ENCODE results near the gene TMEM135. TPM values are rescaled to one million over a fixed set of nuclear protein-coding genes. Genes with fewer than 3 reads are reported as not detected.
A peak's percentile ranks its signal among the peaks of the same experiment; 100 is the strongest.
"Not testable (repeated sequence)": the region's sequence is repeated elsewhere in the genome, so short reads cannot be mapped to it uniquely, and the experiment has no call there.

The TMEM135 gene
- total RNA-seq, 1 donor from 2014 or later: 46.4 TPM

- Mint-ChIP-seq H3K9me3 (peaks cover 40% of the 10 kb centered on the region), H3K27ac (no peak overlapping the region), H3K4me1 (no peaks in the 10 kb centered on the region), H3K4me3 (no peak overlapping the region), H3K36me3 (peaks cover 47% of the 10 kb centered on the region), H3K27me3 (ENCODE audit: insufficient read depth, low read depth) (no peaks in the 10 kb centered on the region)
- no peaks in the 10 kb centered on the region for H3K9me3 ChIP-seq (ENCODE audit: low read depth)
- H3K4me2 ChIP-seq: no peak overlapping the region
- no peak for DNase-seq (ENCODE audit: low spot score)
- no peak overlapping the region for H3K9ac ChIP-seq
- no peak overlapping the region for H3K27ac ChIP-seq
- no peak overlapping the region for H2AFZ ChIP-seq (replicated peaks)
- H3K4me1 ChIP-seq: no peaks in the 10 kb centered on the region
- H3K27me3 ChIP-seq: no peaks in the 10 kb centered on the region
- peaks cover 2% of the 10 kb centered on the region for H3F3A ChIP-seq (ENCODE audit: low read depth)
- H4K20me1 ChIP-seq (ENCODE audit: low read depth): no peaks in the 10 kb centered on the region
- H3K36me3 ChIP-seq: peaks cover 5% of the 10 kb centered on the region
- no peak for TF ChIP-seq EZH2 (IDR thresholded peaks at IDR 0.05)
- TF ChIP-seq EZH2phosphoT487 (IDR thresholded peaks at IDR 0.05): no peak
- H3K79me2 ChIP-seq (ENCODE audit: low read depth): no peaks in the 10 kb centered on the region
- no peak overlapping the region for H3K4me3 ChIP-seq
These were observed 54.4 kb downstream of the TMEM135 start for GRCh38 chr11:87092159-87092558.

GRCh38 chr11:87092567-87092966, 54.8 kb downstream of the TMEM135 start:
- DNase-seq (ENCODE audit: low spot score): no peak
- peaks cover 44% of the 10 kb centered on the region for H3K36me3 Mint-ChIP-seq
- H3K4me2 ChIP-seq: no peak overlapping the region
- H3K27ac ChIP-seq: no peak overlapping the region
- no peak overlapping the region for H3K4me3 ChIP-seq
- H3K4me3 Mint-ChIP-seq: no peak overlapping the region
- no peaks in the 10 kb centered on the region for H3K4me1 Mint-ChIP-seq
- no peaks in the 10 kb centered on the region for H3K79me2 ChIP-seq (ENCODE audit: low read depth)
- peaks cover 5% of the 10 kb centered on the region for H3K36me3 ChIP-seq
- no peaks in the 10 kb centered on the region for H3K27me3 ChIP-seq
- no peaks in the 10 kb centered on the region for H3K9me3 ChIP-seq (ENCODE audit: low read depth)
- peaks cover 6% of the 10 kb centered on the region for H3F3A ChIP-seq (ENCODE audit: low read depth)
- H3K27me3 Mint-ChIP-seq (ENCODE audit: insufficient read depth, low read depth): no peaks in the 10 kb centered on the region
- H3K4me1 ChIP-seq: no peaks in the 10 kb centered on the region
- no peaks in the 10 kb centered on the region for H4K20me1 ChIP-seq (ENCODE audit: low read depth)
- no peak overlapping the region for H2AFZ ChIP-seq (replicated peaks)
- H3K27ac Mint-ChIP-seq: no peak overlapping the region
- no peak for TF ChIP-seq EZH2 (IDR thresholded peaks at IDR 0.05)
- no peak for TF ChIP-seq EZH2phosphoT487 (IDR thresholded peaks at IDR 0.05)
- peaks cover 36% of the 10 kb centered on the region for H3K9me3 Mint-ChIP-seq
- no peak overlapping the region for H3K9ac ChIP-seq

- H4K20me1 ChIP-seq (ENCODE audit: low read depth): no peaks in the 10 kb centered on the region
- Mint-ChIP-seq H3K4me3 (no peak overlapping the region), H3K4me1 (no peaks in the 10 kb centered on the region), H3K27me3 (ENCODE audit: insufficient read depth, low read depth) (no peaks in the 10 kb centered on the region), H3K27ac (no peak overlapping the region), H3K9me3 (peaks cover 22% of the 10 kb centered on the region), H3K36me3 (peaks cover 40% of the 10 kb centered on the region)
- H3K4me2 ChIP-seq: no peak overlapping the region
- H2AFZ ChIP-seq (replicated peaks): no peak overlapping the region
- H3K36me3 ChIP-seq: peaks cover 5% of the 10 kb centered on the region
- peak; percentile 62 for DNase-seq (ENCODE audit: low spot score)
- H3K9ac ChIP-seq: no peak overlapping the region
- TF ChIP-seq EZH2phosphoT487 (IDR thresholded peaks at IDR 0.05): no peak
- peak; percentile 72 for TF ChIP-seq CTCF (IDR thresholded peaks at IDR 0.05)
- H3K4me3 ChIP-seq: no peak overlapping the region
- no peaks in the 10 kb centered on the region for H3K4me1 ChIP-seq
- H3K79me2 ChIP-seq (ENCODE audit: low read depth): no peaks in the 10 kb centered on the region
- no peaks in the 10 kb centered on the region for H3K9me3 ChIP-seq (ENCODE audit: low read depth)
- peaks cover 8% of the 10 kb centered on the region for H3F3A ChIP-seq (ENCODE audit: low read depth)
- no peak overlapping the region for H3K27ac ChIP-seq
- H3K27me3 ChIP-seq: no peaks in the 10 kb centered on the region
These were observed 59.8 kb downstream of the TMEM135 start for GRCh38 chr11:87097582-87097981.

- peaks cover 33% of the 10 kb centered on the region for H3K36me3 Mint-ChIP-seq
- no peak for DNase-seq (ENCODE audit: low spot score)
These were observed 64.3 kb downstream of the TMEM135 start for GRCh38 chr11:87101956-87102580.

GRCh38 chr11:87105826-87106225, 68.1 kb downstream of the TMEM135 start:
- not testable (repeated sequence) for H3K9me3 ChIP-seq (ENCODE audit: low read depth); H3K4me2 ChIP-seq; H4K20me1 ChIP-seq (ENCODE audit: low read depth); H3K4me1 ChIP-seq; H3K9ac ChIP-seq; H2AFZ ChIP-seq (replicated peaks); H3K27me3 Mint-ChIP-seq (ENCODE audit: insufficient read depth, low read depth); H3F3A ChIP-seq (ENCODE audit: low read depth); H3K27ac ChIP-seq; H3K27ac Mint-ChIP-seq; DNase-seq (ENCODE audit: low spot score); H3K27me3 ChIP-seq; H3K4me1 Mint-ChIP-seq; H3K36me3 ChIP-seq; H3K4me3 Mint-ChIP-seq; H3K4me3 ChIP-seq
- H3K9me3 Mint-ChIP-seq: peaks cover 14% of the 10 kb centered on the region
- H3K36me3 Mint-ChIP-seq: peaks cover 22% of the 10 kb centered on the region
- H3K79me2 ChIP-seq (ENCODE audit: low read depth): peaks cover 11% of the 10 kb centered on the region

More at GRCh38 chr11:87101956-87102580, 64.3 kb downstream of the TMEM135 start:
- TF ChIP-seq CTCF (IDR thresholded peaks at IDR 0.05) (no peak), EZH2phosphoT487 (IDR thresholded peaks at IDR 0.05) (no peak), EZH2 (IDR thresholded peaks at IDR 0.05) (no peak)
- peaks cover 7% of the 10 kb centered on the region for H3K79me2 ChIP-seq (ENCODE audit: low read depth)
- peaks cover 7% of the 10 kb centered on the region for H3F3A ChIP-seq (ENCODE audit: low read depth)
- no peak overlapping the region for H3K9ac ChIP-seq
- H3K4me3 ChIP-seq: no peak overlapping the region
- no peaks in the 10 kb centered on the region for H4K20me1 ChIP-seq (ENCODE audit: low read depth)
- no peaks in the 10 kb centered on the region for H3K36me3 ChIP-seq
- no peak overlapping the region for H3K27ac Mint-ChIP-seq
- H2AFZ ChIP-seq (replicated peaks): no peak overlapping the region
- no peak overlapping the region for H3K27ac ChIP-seq
- H3K27me3 ChIP-seq: no peaks in the 10 kb centered on the region
- no peaks in the 10 kb centered on the region for H3K9me3 ChIP-seq (ENCODE audit: low read depth)
- peaks cover 4% of the 10 kb centered on the region for H3K27me3 Mint-ChIP-seq (ENCODE audit: insufficient read depth, low read depth)
- peaks cover 15% of the 10 kb centered on the region for H3K9me3 Mint-ChIP-seq
- H3K4me1 ChIP-seq: no peaks in the 10 kb centered on the region
- H3K4me2 ChIP-seq: no peak overlapping the region
- H3K4me3 Mint-ChIP-seq: no peak overlapping the region
- no peaks in the 10 kb centered on the region for H3K4me1 Mint-ChIP-seq

- not testable (repeated sequence) for H2AFZ ChIP-seq (replicated peaks); H3F3A ChIP-seq (ENCODE audit: low read depth); H3K27ac ChIP-seq; H3K4me3 ChIP-seq; DNase-seq (ENCODE audit: low spot score); H3K27me3 ChIP-seq; H3K4me1 ChIP-seq; H4K20me1 ChIP-seq (ENCODE audit: low read depth); H3K4me3 Mint-ChIP-seq; H3K27me3 Mint-ChIP-seq (ENCODE audit: insufficient read depth, low read depth); H3K9me3 ChIP-seq (ENCODE audit: low read depth); H3K27ac Mint-ChIP-seq; H3K36me3 ChIP-seq; H3K4me1 Mint-ChIP-seq; H3K4me2 ChIP-seq; H3K9ac ChIP-seq
- peaks cover 18% of the 10 kb centered on the region for H3K9me3 Mint-ChIP-seq
- peaks cover 11% of the 10 kb centered on the region for H3K79me2 ChIP-seq (ENCODE audit: low read depth)
- H3K36me3 Mint-ChIP-seq: peaks cover 21% of the 10 kb centered on the region
These were observed 69.6 kb downstream of the TMEM135 start for GRCh38 chr11:87107379-87107778.

Measured in neural progenitor cell (in vitro differentiated cells).